LoVo (cell line): ENCODE measurements around the gene AATK.
A peak's percentile ranks its signal among the peaks of the same experiment; 100 is the strongest.

Experiments used
- DNase-seq: peaks from one replicate; pipeline ENCODE4 v3.0.0-alpha.2; 2016; ENCODE audit warnings: low spot score

Gene AATK

DNA sequence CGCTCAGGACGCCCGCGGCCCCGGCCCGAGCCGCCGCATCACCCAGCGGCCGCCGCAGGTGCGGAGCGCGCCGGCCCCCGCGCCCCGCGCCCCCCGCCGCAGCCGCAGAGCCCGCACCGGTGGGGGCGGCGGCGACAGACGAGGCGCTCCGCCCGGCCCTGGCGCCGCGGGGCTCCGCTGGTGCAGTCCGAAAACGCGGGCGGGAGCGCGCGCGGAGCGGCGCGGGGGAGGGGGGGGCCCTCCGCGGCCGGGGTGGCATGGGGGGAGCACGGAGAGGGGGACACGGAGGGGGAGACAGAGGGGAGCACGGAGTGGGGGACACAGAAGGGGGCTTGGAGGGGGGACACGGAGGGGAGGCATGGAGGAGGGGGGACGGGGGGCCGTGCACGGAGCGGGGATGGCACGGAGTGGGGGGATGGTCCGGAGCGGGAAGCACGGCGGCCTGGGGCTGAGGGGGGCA, at the start of gene AATK:
AATK (minus strand) TSS at position 189 of the 460 bp plus-strand sequence. CDS start 229 bp downstream, outside the sequence.
- DNase-seq, result no peak

- DNase-seq, result no peak
Observed at GRCh38 chr17:81213978-81214377, 48.0 kb upstream of the AATK start.

DNA sequence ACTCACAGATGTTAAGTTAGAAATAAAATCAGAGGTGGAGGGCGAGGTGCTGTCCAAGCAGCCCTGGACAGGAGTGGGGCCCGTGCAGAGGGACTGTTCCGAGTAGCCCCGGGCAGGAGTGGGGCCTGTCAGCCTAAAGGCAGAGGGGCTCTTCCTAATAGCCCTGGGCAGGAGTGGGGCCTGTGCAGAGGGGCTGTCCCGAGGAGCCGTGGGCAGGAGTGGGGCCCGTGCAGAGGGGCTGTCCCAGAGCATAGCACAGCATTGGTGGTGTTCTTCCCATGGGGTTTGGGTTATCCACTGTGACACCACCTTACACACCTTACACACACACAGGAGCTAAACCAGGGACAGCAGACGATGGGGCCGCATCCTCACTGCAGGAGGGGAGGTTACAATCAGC, 46.3 kb upstream of the AATK start:
- no peak for DNase-seq

DNA sequence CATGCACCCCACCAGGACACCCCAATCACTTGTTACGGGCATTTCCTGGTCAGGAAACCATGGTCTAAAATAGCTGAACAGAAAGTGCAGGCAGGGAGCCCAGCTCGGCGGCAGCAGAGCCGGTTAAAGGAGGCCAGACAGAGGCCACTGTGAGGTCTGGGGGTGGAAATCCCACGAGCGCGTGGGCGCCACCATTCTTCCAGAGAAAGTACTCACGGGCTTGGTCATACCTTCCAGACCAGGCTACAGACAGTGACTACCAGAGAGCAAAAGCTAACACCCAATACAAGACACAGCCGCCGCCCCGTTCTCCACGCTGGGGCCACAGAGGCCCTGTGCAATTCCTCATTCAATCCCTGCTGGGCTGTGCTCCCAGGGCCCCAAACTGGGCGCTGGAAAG, 44.8 kb upstream of the AATK start:
- no peak for DNase-seq

- DNase-seq, result no peak
Observed at GRCh38 chr17:81210466-81210865, 44.4 kb upstream of the AATK start.

DNA sequence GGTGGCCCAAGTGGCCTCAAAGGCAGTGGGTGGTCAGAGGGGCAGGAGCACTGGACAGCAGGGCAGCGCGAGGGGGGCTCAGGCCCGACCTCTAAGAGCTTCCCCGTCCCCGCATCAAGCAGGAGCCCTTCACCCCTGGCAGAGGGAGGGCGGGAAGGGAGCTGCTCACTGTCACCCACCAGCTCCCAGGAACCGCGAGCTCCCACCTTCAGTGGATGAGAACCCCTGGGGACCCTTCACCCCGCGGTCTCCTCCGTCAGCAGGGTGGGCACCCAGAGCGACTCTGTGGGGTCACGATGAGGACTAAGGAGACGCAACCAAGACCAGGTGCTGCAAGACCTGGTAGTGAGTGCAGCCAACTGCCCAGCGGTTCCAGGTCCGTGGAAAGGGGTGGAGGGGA, 43.1 kb upstream of the AATK start:
- no peak for DNase-seq

DNA sequence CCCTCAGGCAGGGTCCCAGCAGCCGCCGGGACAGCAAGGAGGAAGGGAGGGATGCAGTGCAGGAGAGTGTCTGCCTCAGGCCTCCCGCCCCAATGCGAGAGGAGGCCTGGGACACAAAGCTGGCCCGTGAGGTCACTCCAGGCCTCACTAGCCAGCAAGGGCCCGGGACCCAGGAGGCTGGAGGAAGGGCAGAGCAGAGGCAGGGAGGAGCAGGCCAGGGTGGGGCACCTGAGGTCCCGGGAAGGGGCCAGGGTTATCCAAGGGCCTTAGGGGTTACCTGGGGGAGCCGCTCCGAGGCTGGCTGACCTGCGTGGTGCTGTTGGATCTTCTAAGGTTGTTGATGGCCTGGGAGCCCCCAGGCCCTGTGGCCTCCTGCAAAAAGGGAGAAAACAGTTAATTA, 42.6 kb upstream of the AATK start:
- DNase-seq, result no peak

- DNase-seq, result no peak
Observed at GRCh38 chr17:81207610-81208581, 41.9 kb upstream of the AATK start.

GRCh38 chr17:81206657-81207056, 40.6 kb upstream of the AATK start:
- DNase-seq, result no peak

GRCh38 chr17:81206166-81206565, 40.1 kb upstream of the AATK start:
- DNase-seq, result no peak

DNA sequence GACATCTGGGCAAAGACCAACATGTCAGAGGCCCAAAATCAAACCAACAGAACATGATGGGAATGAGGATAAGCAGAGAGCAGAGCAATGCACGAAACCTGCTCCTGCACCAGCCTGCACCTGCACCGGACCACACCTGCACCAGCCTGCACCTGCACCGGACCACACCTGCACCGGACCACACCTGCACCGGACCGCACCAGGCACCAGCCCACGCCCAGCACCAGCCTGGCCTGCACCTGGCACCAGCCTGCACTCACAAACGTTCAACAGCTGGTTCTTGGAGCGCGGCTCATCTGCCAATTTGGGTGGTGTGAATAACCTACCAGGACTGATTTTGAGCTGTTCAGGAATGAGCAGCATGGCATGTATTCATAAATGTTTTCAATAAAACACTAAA, 38.6 kb upstream of the AATK start:
- no peak for DNase-seq

DNA sequence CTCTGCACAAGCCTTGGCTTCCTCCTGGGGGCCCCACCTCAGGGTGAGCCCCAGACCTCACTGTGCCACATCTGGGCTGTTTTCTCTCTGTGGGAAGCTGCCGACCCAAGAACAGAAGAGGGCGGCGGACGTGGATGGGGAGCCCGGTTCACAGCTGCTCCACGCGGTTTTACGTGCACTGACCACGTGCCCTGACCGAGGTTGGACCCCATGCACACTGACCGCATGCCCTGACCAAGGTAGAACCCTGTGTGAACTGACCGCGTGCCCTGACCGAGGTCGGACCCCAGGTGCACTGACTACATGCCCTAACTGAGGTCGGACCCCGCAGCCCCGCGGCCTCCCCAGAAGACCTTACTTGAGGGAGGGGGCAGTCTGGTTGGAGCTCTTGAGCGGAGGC, 37.1 kb upstream of the AATK start:
- DNase-seq, result no peak

DNA sequence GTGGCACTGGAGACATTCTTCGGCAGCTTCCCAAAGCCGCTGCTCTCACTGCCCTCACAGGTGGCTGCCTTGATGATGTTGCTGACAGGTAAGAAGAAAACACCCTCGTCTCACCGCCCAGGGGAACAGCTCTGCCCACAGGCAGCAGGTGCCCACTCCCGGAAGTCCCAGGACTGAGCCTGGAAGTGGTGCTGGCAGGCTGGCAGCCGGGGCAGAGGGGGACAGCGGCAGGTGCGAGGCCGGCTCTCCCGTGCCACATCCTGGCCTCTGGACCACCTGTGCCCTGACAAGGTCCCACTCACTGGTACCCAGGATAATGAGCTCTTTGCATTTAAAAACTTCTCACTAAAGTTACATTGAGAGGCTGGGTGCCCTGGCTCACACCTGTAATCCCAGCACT, 36.3 kb upstream of the AATK start:
- DNase-seq, result no peak

DNA sequence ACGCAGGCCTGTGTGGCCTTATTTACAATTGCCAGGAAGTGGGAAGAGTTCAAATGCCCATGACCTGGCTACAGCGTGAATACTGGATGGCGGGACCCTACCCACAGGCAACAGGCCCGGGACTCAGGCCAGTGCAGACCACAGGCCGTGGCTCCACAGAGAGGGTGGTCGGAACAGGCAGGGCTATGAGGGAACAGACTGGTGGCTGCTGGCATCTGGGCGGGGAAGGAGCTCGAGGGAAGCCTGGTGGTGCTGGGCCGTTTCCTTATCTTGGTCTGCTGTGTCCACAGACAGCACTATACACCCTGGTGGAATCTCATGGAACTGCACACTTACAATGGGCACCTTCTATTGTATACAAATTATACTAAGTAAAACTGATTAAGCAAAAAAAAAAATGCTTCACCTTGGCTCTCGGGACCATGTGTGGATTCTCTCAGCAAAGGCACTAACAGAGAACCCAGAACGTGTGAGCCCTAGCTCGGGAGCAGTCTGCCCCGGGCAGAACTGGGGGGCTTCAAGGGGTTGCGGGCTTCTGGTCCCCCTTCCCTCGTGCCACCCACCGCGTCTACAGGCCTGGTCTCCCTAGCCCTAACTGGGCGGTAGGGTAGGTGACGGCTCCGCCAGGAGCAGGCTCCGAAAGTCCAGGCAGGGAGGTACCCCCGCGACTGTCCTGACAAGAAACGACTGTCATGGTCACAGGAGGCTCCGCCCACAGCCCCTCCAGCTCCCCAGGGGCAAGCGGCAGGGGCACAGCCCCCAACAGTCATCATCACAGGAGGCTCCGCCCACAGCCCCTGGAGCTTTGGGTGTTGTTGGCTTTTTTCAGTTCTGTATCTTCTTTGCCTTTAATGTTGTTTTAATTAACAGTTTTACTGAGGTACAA, 34.9 kb upstream of the AATK start:
- DNase-seq, result peak; percentile 32

GRCh38 chr17:81200201-81200600, 34.2 kb upstream of the AATK start:
- DNase-seq, result no peak

GRCh38 chr17:81199482-81199830, 33.4 kb upstream of the AATK start:
- DNase-seq, result no peak

GRCh38 chr17:81198826-81199481, 32.9 kb upstream of the AATK start:
- no peak for DNase-seq

- DNase-seq, result no peak
Observed at GRCh38 chr17:81197831-81198490, 31.9 kb upstream of the AATK start.

- no peak for DNase-seq
Observed at GRCh38 chr17:81197409-81197795, 31.4 kb upstream of the AATK start.

- DNase-seq, result no peak
Observed at GRCh38 chr17:81196505-81197408, 30.7 kb upstream of the AATK start.
